GM12891 (cell line): ENCODE results near the gene COG6.

Experiments used
- POLR2A ChIP-seq: IDR thresholded peaks from 2 replicates; pipeline ENCODE4 v1.6.1; 2011; ENCODE audit warnings: low read depth, low read length, control low read depth
- POLR2AphosphoS5 ChIP-seq: IDR thresholded peaks from 2 replicates; pipeline ENCODE4 v1.6.1; 2011; ENCODE audit warnings: low read depth, low read length, control low read depth
- POU2F2 ChIP-seq: IDR thresholded peaks from 2 replicates; pipeline ENCODE4 v1.6.1; 2011; ENCODE audit warnings: low read depth, mild to moderate bottlenecking, control low read depth, low read length, moderate library complexity
- SPI1 ChIP-seq: IDR thresholded peaks from 2 replicates; pipeline ENCODE4 v1.6.1; 2011; ENCODE audit warnings: low read depth, low read length, control low read depth
- TAF1 ChIP-seq: IDR thresholded peaks from 2 replicates; pipeline ENCODE4 v1.6.1; 2011; ENCODE audit warnings: low read depth, low read length, control low read depth

DNA sequence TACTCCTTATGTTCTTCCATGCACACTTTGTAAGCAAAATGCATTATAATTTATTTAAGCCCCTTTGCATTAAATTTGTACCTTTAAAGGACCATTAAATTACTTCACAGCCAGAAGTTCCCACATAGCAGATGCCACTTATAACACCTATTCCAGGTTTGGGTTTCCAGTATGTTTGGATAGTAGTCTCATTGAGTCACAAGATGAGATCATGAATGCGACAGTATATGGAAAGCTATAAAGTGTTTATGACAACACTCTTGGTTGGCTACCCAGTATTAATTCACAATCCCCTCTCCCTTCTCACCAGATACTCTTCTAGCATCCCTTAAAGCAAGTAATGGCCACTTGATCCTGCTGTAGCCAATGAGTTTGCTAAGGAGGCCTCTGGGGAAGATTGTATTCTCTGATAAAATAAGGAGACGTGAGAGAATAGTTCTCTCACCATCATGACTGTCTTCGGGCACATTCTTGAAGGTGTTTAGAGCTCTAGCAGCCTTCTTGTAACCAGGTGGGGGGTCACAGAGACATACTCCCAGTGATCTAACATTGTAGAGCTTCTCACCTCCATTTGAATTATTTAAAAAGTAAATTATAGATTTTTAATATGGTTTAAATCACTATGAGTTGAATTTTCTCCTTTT, 49.7 kb upstream of the COG6 start:
- TF ChIP-seq POLR2A: no peak
- no peak for TF ChIP-seq POLR2AphosphoS5
- TF ChIP-seq POU2F2: no peak
- TF ChIP-seq SPI1: no peak
- TF ChIP-seq TAF1: no peak
